Placental epithelial cell (primary cell): Measurements from ENCODE around the gene JADE3. TPM values are rescaled to one million over a fixed set of nuclear protein-coding genes. Genes with fewer than 3 reads are reported as not detected.

Experiments
- small RNA-seq: library from RNA; depleted of rRNA; stranded (forward); fragments of <200 nt; gene quantifications from one replicate; pipeline ENCODE3, GENCODE V24; 2012
- total RNA-seq: library from RNA; depleted of rRNA; stranded (reverse); fragments of >200 nt; gene quantifications from 2 replicates; pipeline ENCODE4 v1.2.3, GENCODE V29; 2012

Gene JADE3
- total RNA-seq, result 6.2 and 8.2 TPM in 2 replicates

DNA sequence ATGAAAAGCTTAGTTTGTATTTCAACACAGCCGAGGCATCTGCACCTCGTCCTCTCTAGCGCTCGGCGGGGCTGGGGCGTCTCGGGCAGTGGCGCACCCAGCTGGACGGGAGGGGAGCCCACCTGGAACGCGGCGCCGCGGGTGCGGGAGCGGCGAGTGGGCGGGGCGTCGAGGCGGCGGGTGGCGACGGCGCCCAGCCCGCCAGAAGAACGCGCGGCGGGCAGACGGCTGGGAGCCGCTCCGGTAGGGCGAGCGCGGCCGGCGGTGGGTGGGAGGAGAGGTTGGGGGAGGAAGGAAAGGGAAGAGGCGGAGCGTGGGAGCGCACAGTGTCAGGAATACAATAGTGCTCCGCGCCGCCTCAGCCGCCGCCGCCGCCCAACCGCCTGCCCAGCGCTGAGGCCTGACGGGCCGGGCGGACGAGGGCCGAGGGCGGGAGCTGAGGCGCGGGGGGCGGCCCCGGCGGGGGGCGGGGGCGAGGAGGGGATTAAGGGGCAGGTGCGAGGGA lies at the start of gene JADE3:
Gene JADE3, plus strand, starts transcription at position 324 of the 505 bp plus-strand sequence. CDS start 72,474 bp downstream, outside the sequence.

DNA sequence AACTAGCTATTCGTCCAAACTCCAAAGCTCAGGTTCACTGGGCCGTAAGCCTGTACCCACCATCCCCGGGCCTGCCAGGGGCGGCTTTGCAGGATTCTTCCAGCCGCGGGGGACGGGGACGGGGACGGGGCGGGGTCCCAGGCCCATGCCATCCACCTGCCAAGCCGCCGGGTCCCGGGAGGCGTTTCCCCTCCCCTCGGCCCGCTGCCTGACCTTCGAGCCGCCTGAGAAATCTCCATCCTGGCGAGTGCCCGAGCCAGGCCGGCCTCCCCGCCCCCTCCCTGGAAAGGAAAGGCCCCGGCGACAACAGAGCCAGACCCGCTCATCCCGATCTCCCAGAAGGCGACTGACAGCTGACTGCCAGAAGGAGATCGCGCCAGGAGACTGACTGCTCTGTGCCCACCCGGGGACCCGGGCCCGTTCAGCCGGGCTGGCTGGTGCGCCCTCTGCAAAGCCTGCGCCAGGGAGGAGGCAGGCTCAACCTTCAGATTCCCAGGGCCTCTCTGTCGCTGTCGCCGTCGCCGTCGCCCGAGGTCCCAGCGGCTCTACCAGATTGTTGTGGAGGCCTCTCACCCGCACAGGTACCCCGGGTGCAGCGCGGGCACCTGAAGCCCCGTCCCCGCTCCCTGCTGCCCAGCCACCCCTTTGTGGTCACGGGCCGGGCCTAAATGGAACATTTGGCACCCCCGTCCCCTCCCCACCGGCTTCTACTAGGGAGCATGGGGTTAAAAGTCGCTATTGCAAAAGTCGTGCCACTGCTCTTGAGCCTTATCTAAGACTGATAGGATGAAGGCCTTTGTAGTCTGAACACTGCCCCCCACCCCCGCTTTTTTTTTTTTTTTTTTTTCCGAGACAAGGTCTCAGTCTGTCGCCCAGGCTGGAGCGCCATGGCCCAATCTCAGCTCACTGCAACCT lies 166.2 kb downstream of the JADE3 start, which contains the start of gene RGN:
Gene RGN, plus strand, starts transcription at position 315 of the 915 bp plus-strand sequence. CDS start 2,702 bp downstream, outside the sequence.

Small RNAs within 50 kb of the gene (small RNA-seq; reads per million reads assigned to genes)
- not detected for gene RNU6-1189P

Other genes starting within 250 kb of the JADE3 start
- gene SLC9A7, start 153.3 kb upstream of the JADE3 start, total RNA-seq, result under 0.01 TPM in 2 replicates
- 8.6 and 12.4 TPM in 2 replicates for gene RP2, start 75.4 kb upstream of the JADE3 start, total RNA-seq
- 0.79 TPM in 1 of 2 replicates, not detected in the other for gene RGN, start 166.0 kb downstream of the JADE3 start, total RNA-seq
- 61.3 and 89.1 TPM in 2 replicates for gene NDUFB11, start 232.3 kb downstream of the JADE3 start, total RNA-seq
- 40.4 and 70.8 TPM in 2 replicates for gene RBM10, start 232.8 kb downstream of the JADE3 start, total RNA-seq